ENCODE data around the gene NEU1.
"Not testable (repeated sequence)": the region's sequence is repeated elsewhere in the genome, so short reads cannot be mapped to it uniquely, and the experiment has no call there.

The NEU1 gene

GRCh38 chr6:31862344-31863235, at the start of gene NEU1:
Gene NEU1, minus strand, starts transcription at chr6:31862821. Its CDS starts 45 bp downstream, at chr6:31862776.
- H3K9ac ChIP-seq (ENCODE audit: low read depth, low read length) = peak within 1 kb of the TSS; percentile 68
- no peaks in the 10 kb centered on the region; the same call in 1 of the 2 replicates for H3K36me3 ChIP-seq (ENCODE audit: insufficient read depth, low read length)
- H3K4me1 ChIP-seq (ENCODE audit: insufficient read depth, low read length) = no peaks in the 10 kb centered on the region
- no peaks in the 10 kb centered on the region for H3K9me3 ChIP-seq (ENCODE audit: control insufficient read depth, insufficient read depth, low read length)

GRCh38 chr6:31911826-31912585, 49.4 kb upstream of the NEU1 start:
- no peaks in the 10 kb centered on the region for H3K9me3 ChIP-seq (ENCODE audit: control insufficient read depth, insufficient read depth, low read length)
- no peak overlapping the region for H3K9ac ChIP-seq (ENCODE audit: low read depth, low read length)
- no peaks in the 10 kb centered on the region for H3K36me3 ChIP-seq (ENCODE audit: insufficient read depth, low read length)
- no peaks in the 10 kb centered on the region for H3K4me1 ChIP-seq (ENCODE audit: insufficient read depth, low read length)

GRCh38 chr6:31909298-31909697, 46.7 kb upstream of the NEU1 start:
- H3K9me3 ChIP-seq (ENCODE audit: control insufficient read depth, insufficient read depth, low read length); H3K4me1 ChIP-seq (ENCODE audit: insufficient read depth, low read length); H3K9ac ChIP-seq (ENCODE audit: low read depth, low read length); H3K36me3 ChIP-seq (ENCODE audit: insufficient read depth, low read length): not testable (repeated sequence)

- Histone ChIP-seq H3K36me3 (ENCODE audit: insufficient read depth, low read length) (no peaks in the 10 kb centered on the region), H3K4me1 (ENCODE audit: insufficient read depth, low read length) (peaks cover 9% of the 10 kb centered on the region; the same call in 1 of the 2 replicates), H3K9me3 (ENCODE audit: control insufficient read depth, insufficient read depth, low read length) (no peaks in the 10 kb centered on the region), H3K9ac (ENCODE audit: low read depth, low read length) (no peak overlapping the region)
These were observed 46.2 kb upstream of the NEU1 start for GRCh38 chr6:31908791-31909190.

- not testable (repeated sequence) for H3K9me3 ChIP-seq (ENCODE audit: control insufficient read depth, insufficient read depth, low read length); H3K9ac ChIP-seq (ENCODE audit: low read depth, low read length); H3K4me1 ChIP-seq (ENCODE audit: insufficient read depth, low read length)
These were observed 45.6 kb upstream of the NEU1 start for GRCh38 chr6:31908255-31908654.

GRCh38 chr6:31907158-31907813, 44.7 kb upstream of the NEU1 start:
- Histone ChIP-seq H3K9ac (ENCODE audit: low read depth, low read length) (no peak overlapping the region), H3K9me3 (ENCODE audit: control insufficient read depth, insufficient read depth, low read length) (no peaks in the 10 kb centered on the region), H3K36me3 (ENCODE audit: insufficient read depth, low read length) (no peaks in the 10 kb centered on the region), H3K4me1 (ENCODE audit: insufficient read depth, low read length) (peaks cover 9% of the 10 kb centered on the region; the same call in 1 of the 2 replicates)

More at GRCh38 chr6:31908255-31908654, 45.6 kb upstream of the NEU1 start:
- H3K36me3 ChIP-seq (ENCODE audit: insufficient read depth, low read length) = not testable (repeated sequence)

- H3K9ac ChIP-seq (ENCODE audit: low read depth, low read length); H3K36me3 ChIP-seq (ENCODE audit: insufficient read depth, low read length); H3K4me1 ChIP-seq (ENCODE audit: insufficient read depth, low read length); H3K9me3 ChIP-seq (ENCODE audit: control insufficient read depth, insufficient read depth, low read length): not testable (repeated sequence)
These were observed 44.1 kb upstream of the NEU1 start for GRCh38 chr6:31906727-31907126.

- Histone ChIP-seq H3K9me3 (ENCODE audit: control insufficient read depth, insufficient read depth, low read length) (no peaks in the 10 kb centered on the region), H3K9ac (ENCODE audit: low read depth, low read length) (0 out of 2 replicates have a peak overlapping the region, but pooled peaks have one; percentile 2), H3K4me1 (ENCODE audit: insufficient read depth, low read length) (peaks cover 9% of the 10 kb centered on the region; the same call in 1 of the 2 replicates), H3K36me3 (ENCODE audit: insufficient read depth, low read length) (no peaks in the 10 kb centered on the region)
These were observed 43.5 kb upstream of the NEU1 start for GRCh38 chr6:31906122-31906521.

- H3K4me1 ChIP-seq (ENCODE audit: insufficient read depth, low read length) = peaks cover 9% of the 10 kb centered on the region; the same call in 1 of the 2 replicates
- no peak overlapping the region for H3K9ac ChIP-seq (ENCODE audit: low read depth, low read length)
- no peaks in the 10 kb centered on the region for H3K36me3 ChIP-seq (ENCODE audit: insufficient read depth, low read length)
- H3K9me3 ChIP-seq (ENCODE audit: control insufficient read depth, insufficient read depth, low read length) = no peaks in the 10 kb centered on the region
These were observed 42.4 kb upstream of the NEU1 start for GRCh38 chr6:31905041-31905440.

GRCh38 chr6:31903957-31904356, 41.3 kb upstream of the NEU1 start:
- H3K9me3 ChIP-seq (ENCODE audit: control insufficient read depth, insufficient read depth, low read length) = no peaks in the 10 kb centered on the region
- no peak overlapping the region for H3K9ac ChIP-seq (ENCODE audit: low read depth, low read length)
- peaks cover 9% of the 10 kb centered on the region; the same call in 1 of the 2 replicates for H3K4me1 ChIP-seq (ENCODE audit: insufficient read depth, low read length)
- H3K36me3 ChIP-seq (ENCODE audit: insufficient read depth, low read length) = no peaks in the 10 kb centered on the region

- H3K4me1 ChIP-seq (ENCODE audit: insufficient read depth, low read length) = peaks cover 9% of the 10 kb centered on the region; the same call in 1 of the 2 replicates
- no peaks in the 10 kb centered on the region for H3K36me3 ChIP-seq (ENCODE audit: insufficient read depth, low read length)
- H3K9me3 ChIP-seq (ENCODE audit: control insufficient read depth, insufficient read depth, low read length) = no peaks in the 10 kb centered on the region
- H3K9ac ChIP-seq (ENCODE audit: low read depth, low read length) = peak within 1 kb of the TSS; percentile 66; the same call in 1 of the 2 replicates
These were observed 39.5 kb upstream of the NEU1 start, which contains the start of gene ZBTB12 for GRCh38 chr6:31901953-31902643. Gene ZBTB12, minus strand, starts transcription at chr6:31902086. Its CDS starts 781 bp downstream, at chr6:31901305.

- no peaks in the 10 kb centered on the region for H3K36me3 ChIP-seq (ENCODE audit: insufficient read depth, low read length)
- peak overlapping the region; percentile 66; the same call in 1 of the 2 replicates for H3K9ac ChIP-seq (ENCODE audit: low read depth, low read length)
- H3K9me3 ChIP-seq (ENCODE audit: control insufficient read depth, insufficient read depth, low read length) = no peaks in the 10 kb centered on the region
- H3K4me1 ChIP-seq (ENCODE audit: insufficient read depth, low read length) = peaks cover 9% of the 10 kb centered on the region; the same call in 1 of the 2 replicates
These were observed 38.9 kb upstream of the NEU1 start for GRCh38 chr6:31901415-31901952.

- Histone ChIP-seq H3K9ac (ENCODE audit: low read depth, low read length) (peak overlapping the region; percentile 55; the same call in 1 of the 2 replicates), H3K36me3 (ENCODE audit: insufficient read depth, low read length) (peaks cover under 1% of the 10 kb centered on the region; the same call in 1 of the 2 replicates), H3K9me3 (ENCODE audit: control insufficient read depth, insufficient read depth, low read length) (no peaks in the 10 kb centered on the region), H3K4me1 (ENCODE audit: insufficient read depth, low read length) (peaks cover 4% of the 10 kb centered on the region; the same call in 1 of the 2 replicates)
These were observed 38.3 kb upstream of the NEU1 start for GRCh38 chr6:31900917-31901414.
